NCI-H128 (cell line): Measurements from ENCODE around the gene EVI5L.
"Not testable (repeated sequence)": the region's sequence is repeated elsewhere in the genome, so short reads cannot be mapped to it uniquely, and the experiment has no call there.

Source experiments
- DNase-seq: peaks from one replicate; lab custom pipeline; 2025; ENCODE audit not compliant: unreplicated experiment; lab: John Stamatoyannopoulos, UW

The EVI5L gene

DNA sequence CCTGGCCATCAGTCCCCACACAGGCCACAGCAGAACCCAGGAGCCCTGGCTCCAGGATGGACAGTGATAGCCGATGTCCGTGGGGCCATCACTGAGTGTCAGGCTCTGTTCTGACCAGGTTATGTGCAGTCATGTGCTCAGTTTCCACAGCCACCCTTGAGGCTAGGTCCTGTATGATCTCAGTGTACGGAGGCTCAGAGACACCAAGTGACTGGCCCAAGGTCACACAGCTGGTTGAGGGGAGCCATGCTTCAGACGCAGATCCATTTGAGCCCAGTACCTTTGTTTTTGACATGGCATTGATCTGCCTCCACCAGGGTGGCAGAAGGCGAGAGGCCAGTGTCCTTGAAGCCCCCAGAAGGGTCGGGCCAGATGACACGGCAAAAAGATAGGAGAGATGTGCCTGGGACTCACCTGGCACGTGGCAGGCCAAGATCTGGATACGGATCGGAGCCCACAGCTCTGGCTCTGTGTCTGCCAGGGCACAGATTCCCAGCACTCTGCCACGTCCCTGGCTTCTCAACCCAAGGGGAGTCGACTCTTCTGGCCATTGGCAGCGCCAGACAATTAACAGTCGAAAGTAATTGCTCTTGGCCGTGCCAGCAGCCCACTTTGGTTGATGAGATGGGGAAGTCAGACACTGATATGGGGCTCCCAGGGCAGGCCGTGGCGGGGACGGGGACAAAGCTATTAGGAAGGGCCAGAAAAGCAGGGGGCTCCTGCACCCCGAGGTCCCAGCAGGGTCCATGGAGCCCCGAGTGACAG is 15.6 kb downstream of the EVI5L start:
- DNase-seq = no peak

GRCh38 chr19:7846155-7846646 is 16.2 kb downstream of the EVI5L start:
- no peak for DNase-seq

- no peak for DNase-seq
Measured at GRCh38 chr19:7847664-7848063, 17.6 kb downstream of the EVI5L start.

GRCh38 chr19:7848779-7849457 is 18.9 kb downstream of the EVI5L start:
- no peak for DNase-seq

DNA sequence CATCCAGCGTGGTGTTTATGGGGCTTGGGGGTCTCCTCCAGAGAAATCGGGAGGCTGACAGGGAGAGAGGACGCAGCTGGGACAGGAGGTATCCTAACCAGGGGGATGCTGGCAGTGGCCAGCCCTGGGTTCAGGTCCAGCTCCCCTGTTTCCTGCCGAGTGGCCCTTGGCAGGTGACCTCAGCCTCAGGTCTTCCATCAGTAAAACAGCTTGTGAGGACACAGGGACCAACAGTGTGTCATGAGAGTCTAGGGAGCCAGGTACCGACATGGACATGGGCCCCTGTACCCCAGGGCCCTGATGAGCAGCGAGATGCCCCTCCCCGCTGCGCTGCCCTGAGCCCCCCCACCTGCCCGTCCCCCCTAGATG is 19.6 kb downstream of the EVI5L start:
- DNase-seq = no peak

DNA sequence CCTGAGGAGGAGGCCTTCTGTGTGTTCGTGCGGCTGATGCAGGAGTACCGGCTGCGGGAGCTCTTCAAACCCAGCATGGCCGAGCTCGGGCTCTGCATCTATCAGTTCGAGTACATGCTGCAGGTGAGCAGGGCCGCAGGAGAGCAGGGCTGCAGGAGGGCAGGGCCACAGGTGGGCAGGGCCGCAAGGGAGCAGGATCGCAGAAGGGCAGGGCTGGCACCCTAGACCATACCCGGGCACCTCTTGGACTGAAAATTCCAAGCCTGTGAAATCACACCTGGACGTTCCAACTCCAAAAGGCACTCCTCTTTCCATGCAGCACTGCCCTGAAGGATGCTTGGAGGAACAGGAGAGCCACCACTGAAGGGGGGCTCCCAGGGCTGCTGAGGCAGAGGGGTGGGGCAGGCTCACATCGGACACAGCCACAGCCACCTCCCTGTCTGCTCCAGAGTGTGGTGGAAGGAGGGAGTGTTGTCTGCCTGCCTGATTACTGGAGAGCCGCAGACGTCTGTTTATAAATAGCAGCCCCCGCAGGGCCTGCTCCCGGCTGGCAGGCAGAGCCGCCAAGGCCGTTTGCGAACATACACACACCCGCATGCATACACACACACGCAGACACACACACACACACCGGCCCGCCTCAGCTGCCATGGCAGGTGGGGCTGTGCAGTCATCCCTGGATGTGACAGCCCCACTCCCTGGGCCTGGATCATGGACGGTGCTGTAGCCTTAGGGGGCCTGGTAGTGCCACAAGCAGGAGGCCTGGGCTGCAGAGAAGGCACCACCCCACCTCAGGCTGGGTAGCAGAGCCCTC is 20.2 kb downstream of the EVI5L start:
- no peak for DNase-seq

DNA sequence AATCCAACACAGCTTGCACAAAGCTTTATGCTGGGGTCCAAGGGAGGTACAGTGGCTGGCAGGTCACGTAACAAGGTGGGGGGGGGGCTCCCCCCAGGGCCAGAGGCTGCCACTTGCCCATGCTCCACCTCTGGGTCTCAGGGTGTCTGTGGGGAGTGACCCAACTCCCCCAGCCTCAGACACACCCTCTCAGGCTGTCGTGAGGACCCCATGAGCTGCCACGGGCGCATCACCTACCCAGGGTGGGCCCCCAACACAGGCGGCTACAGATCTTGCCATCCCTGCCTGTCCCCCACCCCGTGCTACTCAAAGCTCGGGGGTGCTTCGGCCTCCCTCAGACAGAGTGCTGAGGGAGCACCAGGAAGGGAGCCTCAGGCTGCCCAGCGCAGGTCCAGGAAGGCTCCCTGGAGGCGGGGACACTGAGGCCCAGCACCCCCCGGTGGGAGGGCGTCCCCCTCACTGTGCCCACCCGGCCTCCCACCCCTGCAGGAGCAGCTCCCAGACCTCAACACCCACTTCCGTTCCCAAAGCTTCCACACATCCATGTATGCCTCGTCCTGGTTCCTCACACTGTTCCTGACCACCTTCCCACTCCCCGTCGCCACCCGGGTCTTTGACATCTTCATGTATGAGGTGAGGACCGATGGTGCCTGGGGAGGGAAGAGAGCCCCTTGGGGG is 21.1 kb downstream of the EVI5L start:
- no peak for DNase-seq

DNA sequence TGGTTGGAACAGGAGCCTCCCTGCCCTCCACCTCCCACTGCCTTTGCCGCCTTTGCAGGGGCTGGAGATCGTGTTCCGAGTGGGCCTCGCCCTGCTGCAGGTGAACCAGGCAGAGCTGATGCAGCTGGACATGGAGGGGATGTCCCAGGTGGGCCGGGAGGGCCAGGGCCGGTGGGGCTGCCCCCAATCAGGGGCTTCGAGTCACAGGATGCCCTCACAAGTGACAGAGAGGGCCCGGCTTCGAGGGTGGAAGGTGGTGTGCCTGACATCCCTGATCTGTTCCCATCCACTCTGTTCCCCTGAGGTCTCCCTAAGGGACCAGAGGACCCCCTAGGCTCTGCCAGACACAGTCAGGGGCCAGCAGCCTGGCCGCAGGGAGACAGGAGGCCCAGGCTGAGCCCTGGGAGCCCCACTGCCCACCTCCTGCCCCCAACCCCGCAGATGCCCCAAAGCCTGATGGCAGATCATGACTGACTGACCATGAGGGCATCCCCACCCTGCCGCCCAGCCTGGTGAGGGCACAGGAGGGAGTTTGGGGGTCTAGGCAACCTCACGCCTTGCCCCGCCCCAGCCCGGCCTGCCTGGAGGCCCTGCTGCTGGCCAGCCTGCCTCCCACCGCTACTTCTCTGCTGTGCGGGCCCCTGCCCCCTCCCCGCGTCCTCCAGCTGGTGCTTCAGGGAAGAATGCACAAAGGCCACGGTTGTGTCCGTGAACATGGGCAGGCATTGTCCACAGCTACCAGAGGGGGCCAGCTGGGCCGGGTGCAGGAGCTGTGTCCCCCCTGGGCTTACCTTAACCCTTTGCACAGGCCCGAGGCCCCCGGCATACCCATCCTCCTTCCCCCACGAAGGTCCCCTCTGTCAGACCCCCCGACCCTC is 21.8 kb downstream of the EVI5L start:
- no peak for DNase-seq

- DNase-seq = peak; percentile 85
Measured at GRCh38 chr19:7852851-7853769, 23.1 kb downstream of the EVI5L start.

- DNase-seq = no peak
Measured at GRCh38 chr19:7853770-7854128, 23.7 kb downstream of the EVI5L start.

GRCh38 chr19:7855426-7856108 is 25.5 kb downstream of the EVI5L start:
- DNase-seq = no peak

- DNase-seq = no peak
Measured at GRCh38 chr19:7856109-7856591, 26.1 kb downstream of the EVI5L start.

GRCh38 chr19:7856679-7857663 is 27.0 kb downstream of the EVI5L start:
- no peak for DNase-seq

- no peak for DNase-seq
Measured at GRCh38 chr19:7857727-7858108, 27.7 kb downstream of the EVI5L start.

DNA sequence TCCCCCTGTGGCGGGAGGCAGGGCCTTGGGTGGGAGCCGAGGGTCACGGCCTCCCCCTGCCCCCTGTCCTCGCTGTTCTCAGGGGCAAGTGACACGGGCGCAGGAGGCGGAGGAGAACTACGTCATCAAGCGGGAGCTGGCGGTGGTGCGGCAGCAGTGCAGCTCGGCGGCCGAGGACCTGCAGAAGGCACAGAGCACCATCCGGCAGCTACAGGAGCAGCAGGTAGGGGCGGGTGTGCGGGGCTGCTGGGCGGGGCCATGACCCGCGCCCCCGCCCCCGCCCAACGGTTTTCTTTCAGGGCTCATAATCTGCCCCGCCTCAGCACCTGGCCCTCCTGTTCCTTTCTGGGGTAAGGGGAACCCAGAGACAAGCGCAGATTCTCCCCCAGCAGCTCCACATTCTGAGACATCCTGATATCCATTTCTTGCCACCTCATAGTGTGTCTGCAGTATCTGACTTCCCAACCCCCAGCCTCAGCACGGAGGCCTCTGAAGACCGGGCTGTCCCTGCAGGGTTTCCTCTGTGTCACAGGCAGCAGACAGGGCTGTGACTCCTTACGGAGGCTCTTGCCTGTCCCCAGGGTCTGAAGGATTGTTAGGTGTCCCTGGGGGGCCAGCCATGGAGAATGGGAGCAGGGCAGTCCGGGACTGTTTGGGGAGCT is 28.2 kb downstream of the EVI5L start:
- no peak for DNase-seq

GRCh38 chr19:7859087-7859486 is 29.1 kb downstream of the EVI5L start:
- not testable (repeated sequence) for DNase-seq
